Measurements from ENCODE around the gene SEMA5A.

Gene SEMA5A

DNA sequence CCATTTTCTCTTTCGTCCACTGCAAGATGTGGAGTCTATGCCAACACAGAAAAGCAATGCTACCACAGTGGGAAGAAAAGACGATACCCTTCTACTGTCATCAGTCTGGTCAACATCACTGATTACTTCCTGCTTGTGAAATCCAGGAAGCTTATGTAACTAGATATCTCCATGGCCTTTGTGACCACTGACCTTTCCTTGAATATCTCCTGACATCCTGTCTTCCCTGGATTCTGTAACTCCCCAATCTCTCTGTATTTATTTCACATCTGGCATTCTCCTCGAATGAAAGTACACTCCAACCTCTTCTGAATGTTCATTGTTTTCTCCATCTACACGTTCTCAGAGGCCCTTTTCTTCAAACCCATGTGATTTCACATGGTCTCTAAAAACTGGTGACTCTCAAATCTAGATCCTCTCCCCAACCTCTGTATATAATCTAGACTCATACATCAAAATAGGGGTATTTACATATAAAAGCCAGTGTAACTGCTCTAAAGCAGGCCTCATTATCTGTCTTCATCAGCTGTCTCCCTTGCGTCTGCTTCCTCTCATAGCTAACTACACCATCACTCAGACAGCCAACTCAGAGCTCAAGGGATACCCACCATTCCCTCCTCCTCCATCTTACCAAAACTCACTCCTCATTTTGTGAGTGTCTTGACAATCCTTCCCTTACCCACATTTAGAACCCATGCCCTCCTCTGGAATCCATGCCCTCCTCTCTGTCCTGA is 156.8 kb downstream of the SEMA5A start:
- Histone ChIP-seq H3K9me3 (ENCODE audit: control insufficient read depth in 1 of 2, low read length in 2 of 2) (no peaks in the 10 kb centered on the region), H3K4me3 (ENCODE audit: low read depth in 1 of 2, low read length in 2 of 2) (no peak overlapping the region), H3K27ac (ENCODE audit: low read length) (no peak overlapping the region), H3K4me1 (ENCODE audit: control insufficient read depth in 1 of 2, insufficient read depth in 2 of 2, low read length in 2 of 2) (no peaks in the 10 kb centered on the region), H3K27me3 (ENCODE audit: low read depth, low read length) (no peaks in the 10 kb centered on the region), H3K36me3 (ENCODE audit: control insufficient read depth in 1 of 2, insufficient read depth in 2 of 2, low read length in 2 of 2) (no peaks in the 10 kb centered on the region)

GRCh38 chr5:9387879-9388278 is 158.0 kb downstream of the SEMA5A start:
- Histone ChIP-seq H3K4me1 (ENCODE audit: control insufficient read depth in 1 of 2, insufficient read depth in 2 of 2, low read length in 2 of 2) (no peaks in the 10 kb centered on the region), H3K4me3 (ENCODE audit: low read depth in 1 of 2, low read length in 2 of 2) (no peak overlapping the region), H3K9me3 (ENCODE audit: control insufficient read depth in 1 of 2, low read length in 2 of 2) (no peaks in the 10 kb centered on the region), H3K27ac (ENCODE audit: low read length) (no peak overlapping the region), H3K36me3 (ENCODE audit: control insufficient read depth in 1 of 2, insufficient read depth in 2 of 2, low read length in 2 of 2) (no peaks in the 10 kb centered on the region), H3K27me3 (ENCODE audit: low read depth, low read length) (no peaks in the 10 kb centered on the region)

- H3K27ac ChIP-seq (ENCODE audit: low read length) = no peak overlapping the region
- no peaks in the 10 kb centered on the region for H3K4me1 ChIP-seq (ENCODE audit: control insufficient read depth in 1 of 2, insufficient read depth in 2 of 2, low read length in 2 of 2)
- no peaks in the 10 kb centered on the region for H3K36me3 ChIP-seq (ENCODE audit: control insufficient read depth in 1 of 2, insufficient read depth in 2 of 2, low read length in 2 of 2)
- H3K9me3 ChIP-seq (ENCODE audit: control insufficient read depth in 1 of 2, low read length in 2 of 2) = no peaks in the 10 kb centered on the region
- H3K27me3 ChIP-seq (ENCODE audit: low read depth, low read length) = no peaks in the 10 kb centered on the region
- H3K4me3 ChIP-seq (ENCODE audit: low read depth in 1 of 2, low read length in 2 of 2) = no peak overlapping the region
Measured at GRCh38 chr5:9386945-9387344, 158.9 kb downstream of the SEMA5A start.

- Histone ChIP-seq H3K27me3 (ENCODE audit: low read depth, low read length) (no peaks in the 10 kb centered on the region), H3K4me1 (ENCODE audit: control insufficient read depth in 1 of 2, insufficient read depth in 2 of 2, low read length in 2 of 2) (no peaks in the 10 kb centered on the region), H3K36me3 (ENCODE audit: control insufficient read depth in 1 of 2, insufficient read depth in 2 of 2, low read length in 2 of 2) (no peaks in the 10 kb centered on the region), H3K4me3 (ENCODE audit: low read depth in 1 of 2, low read length in 2 of 2) (no peak overlapping the region), H3K27ac (ENCODE audit: low read length) (no peak overlapping the region), H3K9me3 (ENCODE audit: control insufficient read depth in 1 of 2, low read length in 2 of 2) (no peaks in the 10 kb centered on the region)
Measured at GRCh38 chr5:9382522-9382921, 163.4 kb downstream of the SEMA5A start.

- H3K4me1 ChIP-seq (ENCODE audit: control insufficient read depth in 1 of 2, insufficient read depth in 2 of 2, low read length in 2 of 2) = no peaks in the 10 kb centered on the region
- no peaks in the 10 kb centered on the region for H3K27me3 ChIP-seq (ENCODE audit: low read depth, low read length)
- H3K36me3 ChIP-seq (ENCODE audit: control insufficient read depth in 1 of 2, insufficient read depth in 2 of 2, low read length in 2 of 2) = no peaks in the 10 kb centered on the region
- H3K9me3 ChIP-seq (ENCODE audit: control insufficient read depth in 1 of 2, low read length in 2 of 2) = no peaks in the 10 kb centered on the region
- H3K27ac ChIP-seq (ENCODE audit: low read length) = no peak overlapping the region
- no peak overlapping the region for H3K4me3 ChIP-seq (ENCODE audit: low read depth in 1 of 2, low read length in 2 of 2)
Measured at GRCh38 chr5:9381464-9381863, 164.4 kb downstream of the SEMA5A start.

DNA sequence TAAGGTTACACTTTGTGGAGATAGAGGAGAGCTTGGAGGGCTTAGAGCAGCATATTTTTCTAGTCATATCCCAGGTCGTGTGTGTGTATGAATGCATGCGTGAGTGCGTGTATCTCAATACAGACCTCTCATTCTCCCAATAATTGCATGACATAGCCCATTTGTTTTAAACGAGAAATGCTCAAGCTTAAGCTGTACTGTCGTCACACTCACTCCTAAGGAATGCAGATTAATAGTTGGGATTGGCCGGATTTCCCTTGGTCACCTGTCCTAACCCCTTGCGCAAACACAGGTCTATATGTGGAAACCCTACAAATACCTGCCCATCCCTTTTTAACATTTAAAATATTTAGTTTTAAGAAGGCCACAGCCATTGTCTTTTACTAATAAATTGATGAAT is 165.8 kb downstream of the SEMA5A start:
- no peaks in the 10 kb centered on the region for H3K36me3 ChIP-seq (ENCODE audit: control insufficient read depth in 1 of 2, insufficient read depth in 2 of 2, low read length in 2 of 2)
- H3K4me3 ChIP-seq (ENCODE audit: low read depth in 1 of 2, low read length in 2 of 2) = no peak overlapping the region
- no peak overlapping the region for H3K27ac ChIP-seq (ENCODE audit: low read length)
- no peaks in the 10 kb centered on the region for H3K4me1 ChIP-seq (ENCODE audit: control insufficient read depth in 1 of 2, insufficient read depth in 2 of 2, low read length in 2 of 2)
- no peaks in the 10 kb centered on the region for H3K27me3 ChIP-seq (ENCODE audit: low read depth, low read length)
- no peaks in the 10 kb centered on the region for H3K9me3 ChIP-seq (ENCODE audit: control insufficient read depth in 1 of 2, low read length in 2 of 2)

DNA sequence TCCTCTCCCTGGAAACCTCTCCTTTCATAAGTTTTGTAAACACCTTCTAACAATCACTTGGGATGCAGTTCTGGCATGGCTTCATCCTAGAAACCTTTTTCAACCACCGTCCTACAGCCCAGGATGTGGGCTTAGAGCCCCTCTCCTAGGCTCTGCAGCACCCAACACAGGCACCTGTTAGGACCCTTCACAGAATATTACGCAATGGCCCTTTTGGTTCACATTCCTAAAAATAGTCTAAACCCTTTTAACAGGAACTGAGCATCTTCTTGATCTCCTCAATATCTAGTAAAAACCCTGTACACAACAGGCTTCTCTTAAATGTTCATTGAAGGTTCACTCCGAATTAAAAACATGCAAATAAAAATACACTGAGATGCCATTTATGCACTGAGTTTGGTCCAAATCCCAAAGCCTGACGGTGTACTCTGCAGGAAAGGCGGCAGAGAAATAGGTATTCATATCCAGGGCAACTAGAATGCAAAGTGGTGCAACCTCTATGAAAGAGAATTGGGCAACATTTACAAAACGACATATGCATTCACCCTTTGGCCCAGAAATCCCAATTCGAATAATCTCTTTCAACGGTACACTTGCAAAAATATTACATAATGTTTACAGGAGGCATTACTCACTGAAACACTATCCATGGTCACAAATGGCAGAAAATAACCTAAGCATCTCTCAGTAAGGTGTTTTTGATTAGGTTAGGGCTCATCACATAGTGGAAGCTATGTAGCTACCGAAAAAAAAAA is 169.3 kb downstream of the SEMA5A start:
- Histone ChIP-seq H3K27me3 (ENCODE audit: low read depth, low read length) (no peaks in the 10 kb centered on the region), H3K36me3 (ENCODE audit: control insufficient read depth in 1 of 2, insufficient read depth in 2 of 2, low read length in 2 of 2) (no peaks in the 10 kb centered on the region), H3K4me1 (ENCODE audit: control insufficient read depth in 1 of 2, insufficient read depth in 2 of 2, low read length in 2 of 2) (no peaks in the 10 kb centered on the region), H3K27ac (ENCODE audit: low read length) (no peak overlapping the region), H3K4me3 (ENCODE audit: low read depth in 1 of 2, low read length in 2 of 2) (no peak overlapping the region), H3K9me3 (ENCODE audit: control insufficient read depth in 1 of 2, low read length in 2 of 2) (no peaks in the 10 kb centered on the region)

GRCh38 chr5:9375756-9376155 is 170.1 kb downstream of the SEMA5A start:
- Histone ChIP-seq H3K4me3 (ENCODE audit: low read depth in 1 of 2, low read length in 2 of 2) (no peak overlapping the region), H3K9me3 (ENCODE audit: control insufficient read depth in 1 of 2, low read length in 2 of 2) (no peaks in the 10 kb centered on the region), H3K4me1 (ENCODE audit: control insufficient read depth in 1 of 2, insufficient read depth in 2 of 2, low read length in 2 of 2) (no peaks in the 10 kb centered on the region), H3K27ac (ENCODE audit: low read length) (no peak overlapping the region), H3K27me3 (ENCODE audit: low read depth, low read length) (no peaks in the 10 kb centered on the region), H3K36me3 (ENCODE audit: control insufficient read depth in 1 of 2, insufficient read depth in 2 of 2, low read length in 2 of 2) (no peaks in the 10 kb centered on the region)

- Histone ChIP-seq H3K4me1 (ENCODE audit: control insufficient read depth in 1 of 2, insufficient read depth in 2 of 2, low read length in 2 of 2) (no peaks in the 10 kb centered on the region), H3K4me3 (ENCODE audit: low read depth in 1 of 2, low read length in 2 of 2) (no peak overlapping the region), H3K27ac (ENCODE audit: low read length) (no peak overlapping the region), H3K36me3 (ENCODE audit: control insufficient read depth in 1 of 2, insufficient read depth in 2 of 2, low read length in 2 of 2) (no peaks in the 10 kb centered on the region), H3K9me3 (ENCODE audit: control insufficient read depth in 1 of 2, low read length in 2 of 2) (peaks cover 0 to 3% of the 10 kb centered on the region in 2 donors), H3K27me3 (ENCODE audit: low read depth, low read length) (no peaks in the 10 kb centered on the region)
Measured at GRCh38 chr5:9374025-9374424, 171.8 kb downstream of the SEMA5A start.

DNA sequence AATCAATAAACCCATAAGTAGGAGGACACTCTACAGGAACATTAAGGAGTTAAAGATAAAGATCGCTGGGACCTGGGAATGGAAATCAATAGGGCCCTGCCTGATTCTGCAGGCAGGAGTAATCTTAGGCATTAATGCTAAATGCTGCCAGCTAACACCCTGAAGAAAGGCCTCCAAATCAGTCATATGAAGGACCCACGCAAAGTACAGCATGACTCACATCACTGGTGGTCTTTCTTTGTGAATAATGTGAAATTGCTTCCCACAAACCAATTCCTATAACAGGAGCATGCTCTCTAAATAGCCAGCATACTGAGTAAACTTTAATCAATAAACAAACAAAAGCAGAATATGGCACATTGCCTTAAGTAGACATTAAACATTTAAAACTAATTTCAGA is 172.3 kb downstream of the SEMA5A start:
- H3K36me3 ChIP-seq (ENCODE audit: control insufficient read depth in 1 of 2, insufficient read depth in 2 of 2, low read length in 2 of 2) = no peaks in the 10 kb centered on the region
- H3K27me3 ChIP-seq (ENCODE audit: low read depth, low read length) = no peaks in the 10 kb centered on the region
- no peak overlapping the region for H3K27ac ChIP-seq (ENCODE audit: low read length)
- no peaks in the 10 kb centered on the region for H3K4me1 ChIP-seq (ENCODE audit: control insufficient read depth in 1 of 2, insufficient read depth in 2 of 2, low read length in 2 of 2)
- peaks cover 0 to 3% of the 10 kb centered on the region in 2 donors for H3K9me3 ChIP-seq (ENCODE audit: control insufficient read depth in 1 of 2, low read length in 2 of 2)
- H3K4me3 ChIP-seq (ENCODE audit: low read depth in 1 of 2, low read length in 2 of 2) = no peak overlapping the region

DNA sequence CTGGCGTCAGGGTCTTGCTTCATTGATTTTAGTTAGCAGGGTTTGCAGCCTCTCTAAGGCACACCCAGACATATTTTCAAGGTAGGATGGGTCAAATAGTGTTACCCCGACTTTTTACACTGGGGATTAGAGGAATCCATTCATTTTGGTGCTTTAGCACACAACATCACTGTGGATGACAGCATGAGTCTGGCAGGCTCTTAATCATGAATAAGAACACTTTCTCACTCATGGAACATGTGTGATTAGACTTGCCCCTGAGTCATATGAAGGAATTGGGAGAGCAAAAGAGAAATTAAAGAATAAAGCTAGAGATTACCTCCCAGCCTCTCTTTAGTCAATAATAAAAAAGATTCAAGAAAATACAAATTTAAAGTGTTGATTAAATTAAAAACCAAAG is 175.6 kb downstream of the SEMA5A start:
- no peaks in the 10 kb centered on the region for H3K27me3 ChIP-seq (ENCODE audit: low read depth, low read length)
- H3K27ac ChIP-seq (ENCODE audit: low read length) = no peak overlapping the region
- H3K4me3 ChIP-seq (ENCODE audit: low read depth in 1 of 2, low read length in 2 of 2) = no peak overlapping the region
- no peaks in the 10 kb centered on the region for H3K36me3 ChIP-seq (ENCODE audit: control insufficient read depth in 1 of 2, insufficient read depth in 2 of 2, low read length in 2 of 2)
- H3K9me3 ChIP-seq (ENCODE audit: control insufficient read depth in 1 of 2, low read length in 2 of 2) = peaks cover 0 to 3% of the 10 kb centered on the region in 2 donors
- no peaks in the 10 kb centered on the region for H3K4me1 ChIP-seq (ENCODE audit: control insufficient read depth in 1 of 2, insufficient read depth in 2 of 2, low read length in 2 of 2)
